NCI-H748 (cell line): ENCODE data around the gene SLC36A3.
"Not testable (repeated sequence)": the region's sequence is repeated elsewhere in the genome, so short reads cannot be mapped to it uniquely, and the experiment has no call there.

Source experiments
- DNase-seq: peaks from one replicate; lab custom pipeline; 2025; ENCODE audit not compliant: unreplicated experiment; lab: John Stamatoyannopoulos, UW

The SLC36A3 gene

DNA sequence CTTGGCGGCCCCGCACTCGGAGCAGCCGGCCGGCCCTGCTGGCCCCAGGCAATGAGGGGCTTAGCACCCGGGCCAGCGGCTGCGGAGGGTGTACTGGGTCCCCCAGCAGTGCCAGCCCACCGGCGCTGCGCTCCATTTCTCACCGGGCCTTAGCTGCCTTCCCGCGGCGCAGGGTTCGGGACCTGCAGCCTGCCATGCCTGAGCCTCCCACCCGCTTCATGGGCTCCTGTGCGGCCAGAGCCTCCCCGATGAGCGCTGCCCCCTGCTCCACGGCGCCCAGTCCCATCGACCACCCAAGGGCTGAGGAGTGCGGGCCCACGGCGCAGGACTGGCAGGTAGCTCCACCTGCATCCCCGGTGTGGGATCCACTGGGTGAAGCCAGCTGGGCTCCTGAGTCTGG lies 5.7 kb upstream of the SLC36A3 start:
- not testable (repeated sequence) for DNase-seq

DNA sequence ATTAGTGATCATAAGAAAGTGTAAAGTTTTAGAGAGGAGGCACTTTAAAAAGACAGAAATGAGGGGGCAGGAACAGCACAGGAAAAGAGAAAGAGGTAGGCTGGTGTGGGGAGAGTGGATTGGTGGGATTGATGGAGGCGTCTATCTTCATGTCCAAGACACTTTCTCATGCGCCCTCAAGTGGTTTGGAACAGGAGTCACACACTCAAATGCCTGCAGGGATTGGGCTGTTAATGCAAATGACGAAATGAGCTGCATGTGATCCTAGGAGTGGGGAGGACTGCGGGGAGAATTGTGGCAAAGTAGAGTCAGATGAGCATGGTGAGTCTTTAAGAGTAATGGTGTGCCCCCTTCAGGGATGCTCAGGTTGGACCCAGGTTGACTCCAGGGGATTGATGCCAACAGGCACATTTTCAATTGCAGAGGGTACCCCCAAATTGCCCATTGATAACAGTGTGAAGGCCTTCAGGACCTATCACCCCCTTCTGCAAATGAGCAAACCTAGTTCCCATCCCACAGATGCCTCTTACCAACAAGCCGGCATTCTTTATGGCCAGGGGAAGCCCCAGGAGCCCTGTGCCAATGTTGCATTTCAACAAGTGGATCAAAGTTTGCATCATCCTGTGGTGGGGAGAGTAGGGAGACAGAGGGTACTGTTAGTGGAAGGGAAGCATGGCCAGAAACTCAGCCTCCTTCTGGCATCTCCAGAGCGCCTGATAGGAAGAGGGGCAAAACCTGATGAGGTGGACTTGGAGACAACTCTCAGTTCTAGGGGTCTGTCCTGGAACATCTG lies 5.3 kb downstream of the SLC36A3 start:
- peak; percentile 57 for DNase-seq

DNA sequence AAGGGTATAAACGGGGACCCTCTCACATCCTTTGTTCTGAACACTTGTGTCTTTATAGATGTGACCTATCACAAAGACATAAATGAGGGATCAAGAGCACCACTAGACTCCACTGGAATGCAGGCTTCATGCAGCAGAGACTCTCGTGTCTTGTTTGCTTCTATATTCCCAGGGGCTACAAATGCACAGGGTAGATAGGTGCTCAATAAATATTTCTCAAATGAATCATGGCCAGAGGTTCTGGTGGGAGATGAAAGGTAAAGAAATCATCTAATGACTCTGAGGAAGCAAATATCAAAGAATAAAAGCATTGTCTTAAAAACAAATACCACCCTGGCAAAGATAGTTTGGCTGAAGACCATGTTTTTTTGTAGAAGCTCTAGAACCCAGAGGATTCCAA lies 6.6 kb downstream of the SLC36A3 start:
- no peak for DNase-seq

DNA sequence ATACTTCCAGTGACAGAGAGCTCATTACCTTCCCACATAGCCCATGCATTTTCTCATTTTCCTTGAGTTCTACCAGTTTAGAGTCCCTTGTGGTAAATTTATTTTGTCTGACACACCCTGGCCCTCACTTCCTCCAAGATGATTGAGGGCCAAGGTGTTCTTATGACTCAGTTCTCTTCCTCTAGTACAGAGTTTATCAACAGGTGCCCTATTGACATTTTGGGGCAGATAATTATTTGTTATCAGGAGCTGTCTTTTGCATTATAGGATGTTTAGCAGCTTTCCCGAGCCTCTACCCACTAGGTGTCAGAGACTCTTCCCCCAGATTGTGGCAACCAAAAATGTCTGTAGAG lies 7.1 kb downstream of the SLC36A3 start:
- no peak for DNase-seq

DNA sequence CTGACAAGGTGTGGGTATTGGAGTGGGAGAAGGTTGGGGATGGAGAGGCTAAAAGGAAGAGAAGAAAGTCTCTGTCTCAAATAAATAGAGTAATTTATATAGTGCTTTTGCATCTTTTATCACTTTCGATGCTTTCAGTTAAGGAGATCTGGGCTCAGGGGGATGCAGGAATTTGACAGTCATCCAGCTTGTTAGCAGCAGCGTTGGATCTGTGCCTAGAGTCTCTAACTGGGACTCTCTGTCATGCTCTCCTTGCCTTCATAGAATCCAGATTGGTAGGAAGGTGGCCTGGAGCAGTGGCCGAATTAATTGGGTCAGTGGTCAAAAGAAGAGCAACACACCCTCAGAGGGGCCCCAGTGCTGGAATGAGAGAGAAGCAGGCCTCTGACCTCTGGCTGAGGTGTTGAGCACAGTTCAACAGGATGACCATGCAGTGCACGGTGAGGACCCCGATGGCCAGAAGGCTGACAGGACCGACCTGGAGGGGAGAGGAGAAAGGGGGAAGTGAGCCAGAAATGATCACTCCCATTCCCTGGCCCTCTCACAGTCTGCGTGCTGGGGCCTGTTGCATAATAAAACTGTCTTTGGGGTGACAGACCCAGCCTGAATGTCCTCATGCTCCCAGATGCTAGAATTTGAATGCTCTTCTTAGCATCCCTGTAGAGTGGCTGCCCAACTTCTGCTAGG lies 7.6 kb downstream of the SLC36A3 start:
- DNase-seq: no peak

DNA sequence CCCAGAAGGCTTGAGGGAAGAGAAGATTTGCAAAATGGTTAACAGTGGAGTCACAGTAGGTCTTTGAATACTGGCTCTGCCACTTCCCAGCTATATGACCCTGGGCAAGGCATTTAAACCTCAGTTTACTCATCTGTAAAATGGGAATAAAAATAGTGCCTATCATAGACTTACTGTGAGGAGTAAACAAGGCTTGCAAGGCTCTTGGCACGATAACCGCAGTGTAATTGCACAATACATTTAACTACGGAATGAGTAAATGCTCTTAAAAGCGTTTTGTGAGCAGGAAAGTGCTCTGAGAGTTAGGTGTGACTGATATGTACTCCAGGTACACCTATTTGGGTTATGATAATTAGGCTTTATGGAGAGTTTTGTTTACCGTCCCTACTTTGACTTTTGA lies 8.4 kb downstream of the SLC36A3 start:
- no peak for DNase-seq

DNA sequence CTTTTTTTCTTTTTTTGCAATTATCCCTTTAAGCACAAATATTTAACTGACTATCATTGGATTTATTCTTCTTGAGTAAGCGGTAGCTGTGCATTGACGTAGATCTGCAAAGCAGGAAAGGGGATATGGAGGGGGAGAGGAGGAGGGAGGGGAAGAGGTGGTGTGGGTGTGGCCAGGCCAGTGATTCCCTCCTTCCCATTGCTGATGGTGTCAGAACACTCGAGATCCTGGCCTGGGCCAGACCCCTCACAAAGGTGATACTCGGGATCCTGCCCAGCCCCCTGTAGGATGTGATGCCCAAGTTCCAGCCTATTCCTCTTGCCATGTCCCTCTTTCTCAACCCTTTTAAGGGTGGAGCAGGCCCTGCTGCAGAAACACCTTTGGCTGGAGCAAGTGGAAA lies 9.9 kb downstream of the SLC36A3 start:
- no peak for DNase-seq

DNA sequence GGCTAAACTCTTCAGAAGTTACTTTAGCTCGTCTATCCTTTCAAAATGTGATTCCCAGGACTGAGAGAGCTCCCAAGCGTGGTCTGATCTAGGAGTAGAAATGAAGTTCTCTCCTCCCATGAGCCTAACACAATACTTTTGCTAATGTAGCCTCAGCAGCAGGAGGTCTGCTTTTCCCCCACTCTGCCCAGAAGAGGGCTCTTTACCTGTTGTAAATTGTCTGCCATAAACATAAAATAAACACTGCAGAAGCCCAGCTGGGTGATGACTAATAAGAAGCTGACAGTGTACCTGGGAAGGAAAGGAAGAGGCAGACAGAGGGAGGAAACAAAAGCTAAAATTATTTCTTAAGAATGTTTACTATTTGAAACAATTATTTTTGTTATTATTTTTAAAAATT lies 15.4 kb downstream of the SLC36A3 start:
- peak; percentile 63 for DNase-seq

DNA sequence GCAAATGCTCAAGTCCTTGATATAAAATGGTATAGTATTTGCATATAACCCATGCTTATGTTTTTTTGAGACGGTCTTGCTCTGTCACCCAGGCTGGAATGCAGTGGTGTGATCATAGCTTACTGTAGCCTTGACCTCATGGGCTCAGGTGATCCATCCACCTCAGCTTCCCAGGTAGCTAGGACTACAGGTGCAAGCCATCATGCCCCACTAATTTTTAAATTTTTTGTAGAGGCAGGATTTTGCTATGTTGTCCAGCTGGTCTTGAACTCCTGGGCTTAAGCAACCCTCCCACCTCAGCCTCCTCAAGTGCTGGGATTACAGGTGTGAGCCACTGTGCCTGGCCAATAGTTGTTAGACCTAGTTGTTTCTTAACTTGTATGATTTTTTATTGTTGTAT lies 17.3 kb downstream of the SLC36A3 start:
- no peak for DNase-seq

DNA sequence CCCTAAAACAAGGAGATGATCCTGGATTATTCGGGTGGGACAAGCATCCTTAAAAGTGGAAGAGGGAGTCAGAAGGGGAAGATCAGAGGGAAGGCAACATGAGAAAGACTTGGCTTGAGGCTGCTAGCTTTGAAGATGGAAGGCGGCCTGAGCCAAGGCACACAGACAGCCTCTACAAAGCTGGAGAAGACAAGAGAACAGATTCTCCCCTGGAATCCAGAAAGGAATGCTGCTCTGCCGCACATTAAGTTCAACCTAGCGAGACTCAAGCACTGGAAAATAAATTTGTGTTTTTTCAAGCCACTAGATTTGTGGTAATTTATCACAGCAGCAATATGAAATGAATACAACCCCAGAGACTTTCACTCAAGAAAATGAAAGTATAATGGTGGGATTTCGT lies 17.9 kb downstream of the SLC36A3 start:
- no peak for DNase-seq

DNA sequence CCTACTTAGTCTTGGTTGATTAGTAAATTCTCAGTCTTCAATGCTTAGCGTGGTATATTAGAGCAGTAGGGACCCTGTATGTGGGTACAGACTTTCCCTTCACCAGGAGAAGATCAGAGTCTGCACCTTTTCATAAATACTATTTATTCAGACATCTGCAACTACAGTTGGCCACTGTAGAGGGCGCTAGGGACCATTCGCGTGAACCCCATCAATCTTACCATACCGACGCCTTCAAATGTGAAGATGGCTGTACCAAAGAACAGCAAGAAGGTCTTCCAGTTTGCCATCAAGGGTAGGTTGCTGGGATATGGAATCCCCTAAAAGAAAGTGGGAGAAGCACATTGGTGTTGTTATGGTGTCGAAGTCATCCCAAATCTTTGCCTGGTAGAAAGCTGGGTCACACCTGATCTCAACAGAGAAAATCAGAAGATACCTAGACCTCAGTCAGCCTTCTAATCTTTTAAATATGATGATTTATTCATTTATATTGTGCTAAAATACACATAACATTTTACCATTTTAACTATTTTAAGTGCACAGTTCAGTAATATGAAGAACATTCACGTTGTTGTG lies 19.1 kb downstream of the SLC36A3 start:
- DNase-seq: peak; percentile 10

DNA sequence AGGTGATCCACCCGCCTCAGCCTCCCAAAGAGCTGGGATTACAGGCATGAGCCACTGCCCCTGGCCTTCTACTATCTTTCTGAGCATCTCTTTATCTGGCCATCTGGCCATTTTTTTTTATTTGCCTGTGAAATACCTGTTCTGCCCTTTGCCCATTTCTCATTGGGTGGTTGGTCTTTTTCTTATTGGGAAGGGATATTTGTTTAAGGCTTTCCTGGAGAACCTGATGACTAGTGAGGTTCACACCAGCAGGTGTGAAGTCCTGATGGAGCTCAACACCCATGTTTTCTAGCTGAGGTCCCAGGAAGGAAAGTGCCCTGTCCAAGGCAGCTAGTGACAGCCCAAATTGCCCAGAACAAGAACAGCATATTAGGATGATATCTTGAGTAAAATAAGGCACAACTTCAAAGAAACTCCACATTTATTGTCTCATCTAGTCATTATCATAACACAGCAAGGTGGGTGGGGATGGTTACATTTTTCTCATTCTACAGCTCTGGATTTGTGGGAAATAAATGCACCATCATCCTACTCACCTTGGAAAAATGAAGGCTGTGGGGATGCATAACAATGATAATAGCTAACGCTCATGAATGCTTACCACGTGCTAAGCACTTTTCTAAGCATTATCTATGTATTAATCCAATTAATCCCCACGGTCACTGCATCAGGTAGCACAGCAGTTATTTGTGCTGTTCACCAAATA lies 20.3 kb downstream of the SLC36A3 start:
- no peak for DNase-seq

DNA sequence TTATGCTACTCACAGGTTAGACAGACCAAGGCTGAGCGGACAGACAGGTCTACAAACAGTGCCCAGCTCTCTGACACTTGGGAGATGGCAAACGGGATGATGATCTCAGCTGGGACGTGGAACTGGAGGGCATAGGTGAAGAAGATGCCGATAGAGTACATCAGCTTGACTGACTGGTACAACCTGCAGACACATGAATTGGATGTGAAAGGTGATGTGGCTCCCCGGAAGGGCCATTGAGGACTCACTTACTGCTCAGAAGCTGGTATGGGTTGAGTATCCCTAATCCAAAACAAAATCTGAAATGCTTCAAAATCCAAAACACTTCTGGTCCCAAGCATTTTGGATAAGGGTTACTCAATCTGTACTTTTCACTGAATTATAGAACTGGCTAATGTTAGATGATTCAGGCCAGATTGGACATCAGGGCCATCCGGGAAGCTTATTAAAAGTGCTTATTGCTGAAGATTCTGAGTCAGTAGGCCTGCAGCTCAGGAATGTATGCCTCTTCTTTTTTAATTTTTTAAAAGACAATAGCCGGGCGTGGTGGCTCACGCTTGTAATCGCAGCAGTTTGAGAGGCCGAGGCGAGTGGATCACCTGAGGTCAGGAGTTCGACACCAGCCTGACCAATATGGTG lies 22.4 kb downstream of the SLC36A3 start:
- no peak for DNase-seq

DNA sequence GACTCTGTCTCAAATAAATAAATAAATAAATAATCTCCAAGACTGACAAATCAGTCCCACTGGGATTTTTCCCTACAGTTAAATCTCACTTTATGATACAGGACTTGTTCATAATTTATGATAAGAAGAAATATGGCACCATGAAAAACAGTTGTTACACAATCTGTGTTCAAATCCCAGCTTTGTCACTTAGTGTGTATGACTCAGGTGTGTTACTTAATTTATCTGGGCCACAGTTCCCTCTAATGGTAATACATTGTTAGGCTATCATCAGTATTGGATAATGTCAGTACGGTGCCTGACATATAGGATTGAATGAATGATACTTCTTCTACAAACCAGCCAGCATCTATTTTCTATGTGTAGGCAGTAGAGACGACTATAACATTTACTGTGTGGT lies 23.1 kb downstream of the SLC36A3 start:
- no peak for DNase-seq

DNA sequence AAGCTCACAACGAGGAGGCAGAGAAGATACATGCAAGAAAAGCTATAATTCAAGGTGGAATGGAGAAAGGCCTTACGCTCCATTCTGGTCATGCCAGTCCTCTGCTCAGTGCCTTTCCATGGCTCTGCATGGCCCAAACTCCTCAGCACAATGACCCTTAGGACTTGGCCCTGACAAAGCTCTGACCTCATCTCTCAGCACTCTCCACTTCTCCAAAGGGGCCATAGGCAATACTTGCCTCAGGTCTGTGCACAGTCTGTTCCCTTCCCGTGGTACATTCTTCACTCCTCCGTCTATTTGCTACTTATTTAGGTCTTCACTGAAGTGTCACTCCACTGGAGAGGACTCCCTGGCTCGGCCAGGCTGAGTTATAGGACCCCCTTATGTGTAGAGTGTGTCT lies 24.7 kb downstream of the SLC36A3 start:
- no peak for DNase-seq

DNA sequence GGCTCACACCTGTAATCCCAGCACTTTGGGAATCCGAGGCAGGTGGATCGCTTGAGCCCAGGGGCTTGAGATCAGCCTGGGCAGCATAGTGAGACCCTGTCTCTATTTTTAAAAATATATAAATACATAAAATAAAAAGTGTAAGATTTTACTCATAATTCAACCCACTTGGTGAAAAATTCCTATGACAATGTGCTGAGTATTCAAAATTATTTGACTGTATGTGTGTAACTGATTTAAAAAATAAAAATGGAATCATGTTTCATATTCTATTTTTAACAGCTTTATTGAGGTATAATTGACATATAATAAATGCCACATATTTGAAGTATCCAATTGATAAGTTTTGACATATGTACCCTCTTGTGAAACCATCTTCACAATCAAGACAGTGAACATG lies 27.8 kb downstream of the SLC36A3 start:
- DNase-seq: no peak

DNA sequence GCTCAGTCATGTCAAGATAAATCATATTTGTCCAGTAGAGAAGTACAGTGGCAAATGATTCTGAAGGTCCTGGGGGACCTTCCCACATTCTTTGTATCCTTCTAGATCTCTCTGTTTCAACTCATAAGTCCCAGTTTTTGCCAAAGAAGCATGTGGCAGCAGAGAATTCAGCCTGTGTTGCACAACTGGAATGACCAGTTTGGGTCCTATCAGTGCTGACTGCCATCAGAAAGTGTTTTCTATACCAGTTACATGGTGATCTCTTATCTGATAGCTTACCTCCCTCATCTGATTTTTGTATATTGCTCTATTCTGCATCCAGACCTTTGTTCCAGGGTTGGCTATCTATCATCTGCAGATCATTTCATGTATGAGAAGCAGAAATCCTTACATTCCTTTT lies 28.9 kb downstream of the SLC36A3 start:
- DNase-seq: no peak

DNA sequence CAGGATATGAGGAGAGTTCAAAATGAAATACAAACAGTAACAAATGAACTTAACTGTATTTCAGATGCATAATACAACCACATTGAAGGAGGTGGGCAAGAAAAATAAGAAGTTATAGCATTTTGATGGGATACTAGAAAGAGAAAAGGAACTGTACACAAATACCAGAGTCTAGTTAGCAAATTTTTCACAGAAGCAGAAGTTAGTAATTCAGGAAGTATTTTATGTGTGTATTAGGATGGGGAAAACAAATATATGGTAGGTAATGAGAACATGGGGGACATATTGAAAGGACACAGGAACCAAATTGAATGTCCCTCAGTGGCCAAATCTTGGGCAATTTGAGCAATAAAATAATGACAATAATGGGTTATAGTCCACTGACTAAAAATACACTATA lies 32.2 kb downstream of the SLC36A3 start:
- no peak for DNase-seq

DNA sequence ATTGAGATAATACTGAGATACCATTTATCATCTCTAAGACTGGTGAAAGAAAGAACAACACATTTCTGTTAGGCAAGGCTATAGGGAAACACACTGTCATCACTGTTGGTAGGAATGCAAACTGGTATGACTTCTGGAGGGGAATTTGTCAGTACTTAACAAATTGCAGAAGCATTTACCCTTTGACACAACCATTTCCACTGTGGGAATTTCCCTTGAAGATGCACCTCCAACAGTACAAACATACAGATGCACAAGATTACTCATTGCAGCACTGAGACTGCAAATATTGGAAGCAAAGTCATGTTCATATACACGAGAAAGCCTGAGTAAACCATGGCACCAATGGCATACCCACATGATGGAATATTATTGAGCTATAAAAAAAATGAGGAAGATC lies 33.0 kb downstream of the SLC36A3 start:
- DNase-seq: no peak

DNA sequence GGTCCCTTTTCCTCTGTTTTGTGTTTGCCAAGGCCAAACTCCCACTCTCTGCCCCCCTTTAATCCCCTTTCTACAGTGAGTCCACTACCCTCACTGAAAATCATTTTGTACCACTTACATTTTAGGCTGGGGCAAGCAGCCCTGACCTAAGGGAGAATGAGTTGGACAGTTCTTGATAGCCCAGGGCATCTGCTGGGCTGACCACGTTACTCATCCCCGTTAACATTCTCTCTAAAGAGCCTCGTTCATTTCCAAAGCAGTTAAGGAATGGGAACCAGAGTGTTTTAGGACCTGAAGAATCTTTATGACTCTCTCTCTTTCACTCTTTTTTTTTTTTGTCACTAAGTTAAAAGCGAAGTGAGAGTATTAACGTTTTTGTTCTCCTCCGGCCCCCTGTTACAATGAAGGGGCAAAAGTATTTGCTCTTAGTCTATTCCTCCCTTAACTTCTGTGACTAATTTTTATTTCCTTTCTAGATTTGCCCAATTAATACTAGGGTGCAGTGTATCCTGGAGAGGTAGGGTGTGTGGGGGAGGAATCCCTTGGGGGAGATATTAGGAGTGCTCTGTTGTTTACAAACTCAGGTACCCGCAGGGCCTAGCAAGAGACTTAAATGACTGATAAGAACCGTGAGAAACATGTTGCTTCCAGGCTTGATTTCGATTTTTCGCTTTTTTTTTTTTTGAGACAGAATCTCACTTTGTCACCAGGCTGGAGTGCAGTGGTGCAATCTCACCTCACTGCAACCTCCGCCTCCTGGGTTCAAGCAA lies 35.9 kb downstream of the SLC36A3 start:
- no peak for DNase-seq

DNA sequence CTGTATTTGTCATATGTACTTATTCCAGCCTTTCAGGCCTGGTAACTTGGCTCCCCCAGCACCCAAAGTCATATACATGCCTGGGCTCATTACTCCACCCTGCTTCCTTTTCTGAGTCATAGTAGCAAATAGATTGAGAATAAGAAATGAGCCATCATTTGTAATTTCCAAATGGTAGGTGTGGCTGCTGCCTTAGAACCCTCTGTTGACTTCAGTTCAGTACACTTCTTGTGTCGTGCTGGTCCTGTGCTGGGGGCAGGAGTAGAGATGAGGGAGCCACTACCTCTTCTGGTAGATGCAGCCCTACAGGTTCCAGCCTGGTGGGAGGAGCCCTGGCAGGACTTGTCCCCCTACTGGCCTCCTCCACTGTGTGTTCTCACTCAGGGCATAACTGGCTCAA lies 39.5 kb downstream of the SLC36A3 start:
- no peak for DNase-seq
